HG02938 (cell line): ENCODE data around the gene CFAP100.

Source experiments
- ATAC-seq: cut with Tn5 transposase; IDR thresholded peaks from one replicate; pipeline ENCODE4 v1.9.1; 2021; ENCODE audit warnings: mild to moderate bottlenecking, moderate library complexity; ENCODE audit not compliant: unreplicated experiment

CFAP100 gene

DNA sequence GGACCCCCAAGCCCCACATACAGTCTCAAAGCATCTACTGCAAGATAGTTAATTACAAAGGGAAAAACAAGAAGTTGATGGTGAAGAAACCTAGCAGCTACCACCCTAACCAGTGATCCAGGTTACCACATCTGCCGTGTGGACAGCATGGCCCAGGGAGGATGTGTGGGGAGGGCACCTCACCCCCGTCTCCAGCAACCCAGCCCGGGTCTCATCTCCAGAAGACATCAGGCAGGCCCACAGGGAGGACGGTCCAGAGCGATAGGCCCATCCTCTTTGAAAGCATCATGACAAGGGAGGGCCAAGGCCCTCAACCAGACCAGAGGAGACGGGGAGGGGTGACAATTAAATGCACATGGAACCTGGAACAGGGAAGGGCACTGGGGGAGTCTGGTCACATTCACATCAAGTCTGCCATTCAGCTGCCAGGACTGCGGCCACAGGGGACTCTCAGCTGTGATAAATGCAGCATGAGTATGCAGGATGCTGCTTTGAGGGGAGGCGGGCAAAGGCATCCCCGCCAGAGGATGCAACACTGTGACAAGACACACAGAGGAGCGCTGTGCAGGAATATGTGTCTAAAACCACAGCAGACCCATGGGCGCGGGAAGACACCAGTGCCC lies 62.2 kb downstream of the CFAP100 start:
- no peak for ATAC-seq

DNA sequence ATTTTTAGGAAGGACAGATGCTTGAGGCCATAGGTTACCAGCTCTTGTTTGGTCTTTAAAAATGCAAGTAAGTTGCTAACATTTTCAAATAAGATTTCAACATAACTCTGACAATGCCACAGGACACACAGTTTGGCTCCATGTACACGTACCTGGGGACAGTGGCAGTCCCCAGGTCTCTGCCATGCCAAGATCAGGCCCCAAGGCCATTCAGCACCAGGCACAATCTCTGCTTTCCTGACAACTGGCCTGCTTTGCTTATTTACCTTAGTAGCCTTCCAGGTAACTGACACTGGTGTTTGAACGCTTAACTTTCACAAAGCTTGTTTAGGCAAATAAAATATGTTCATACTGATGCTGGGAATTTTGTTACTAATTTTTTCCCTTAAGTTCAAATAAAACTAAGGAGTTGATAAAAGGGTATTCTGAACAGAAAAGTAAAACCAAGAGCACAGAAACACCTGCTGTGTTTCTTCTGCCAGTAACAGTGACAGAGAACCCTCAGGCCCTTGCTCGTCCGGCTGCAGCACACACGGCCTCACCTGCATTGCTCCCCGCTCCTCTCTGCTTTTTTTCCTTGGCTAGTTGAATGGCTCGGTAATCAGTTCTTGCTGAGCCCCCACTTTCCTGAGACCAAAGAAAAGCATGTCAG lies 64.5 kb downstream of the CFAP100 start:
- no peak for ATAC-seq

GRCh38 chr3:126459763-126460127 lies 65.0 kb downstream of the CFAP100 start:
- no peak for ATAC-seq

DNA sequence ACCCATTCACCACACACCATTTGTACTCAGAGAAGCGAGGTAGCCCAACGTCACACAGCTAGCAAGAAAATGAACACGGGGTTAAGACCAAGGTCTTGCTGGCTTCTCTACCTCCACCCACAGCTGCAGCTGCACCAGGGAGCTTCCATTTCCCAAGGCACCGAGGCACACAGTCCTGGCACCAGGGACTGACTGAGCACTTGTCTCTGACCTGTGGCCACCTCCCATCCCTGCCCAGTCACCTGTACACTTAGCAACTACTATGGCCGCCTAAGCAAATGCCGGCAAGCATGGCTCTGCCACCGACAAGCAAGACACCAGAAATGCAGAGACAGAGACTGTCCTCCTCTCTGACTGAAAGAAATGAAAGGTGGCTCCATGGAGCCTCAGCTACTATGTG lies 65.7 kb downstream of the CFAP100 start:
- ATAC-seq = no peak

GRCh38 chr3:126461450-126462070 lies 66.9 kb downstream of the CFAP100 start:
- ATAC-seq = no peak

DNA sequence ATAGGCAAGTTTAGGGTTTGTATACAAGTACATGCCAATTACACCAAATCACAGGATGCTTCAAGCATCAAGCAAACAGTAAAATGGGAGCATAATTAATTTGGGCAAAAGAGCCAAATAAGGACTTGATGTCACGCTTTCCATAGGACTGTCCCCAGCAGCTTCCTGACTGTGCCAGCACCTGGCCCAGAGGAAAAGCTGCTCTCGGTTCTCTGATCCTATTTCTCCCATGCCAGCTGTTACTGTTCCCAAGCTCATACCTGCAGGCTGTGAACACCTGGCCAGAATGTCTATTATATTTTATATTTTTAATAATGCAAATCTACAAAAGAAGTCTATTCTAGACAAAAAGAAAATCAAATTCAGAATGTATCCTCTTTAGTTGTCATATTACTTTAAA lies 68.8 kb downstream of the CFAP100 start:
- ATAC-seq = no peak

DNA sequence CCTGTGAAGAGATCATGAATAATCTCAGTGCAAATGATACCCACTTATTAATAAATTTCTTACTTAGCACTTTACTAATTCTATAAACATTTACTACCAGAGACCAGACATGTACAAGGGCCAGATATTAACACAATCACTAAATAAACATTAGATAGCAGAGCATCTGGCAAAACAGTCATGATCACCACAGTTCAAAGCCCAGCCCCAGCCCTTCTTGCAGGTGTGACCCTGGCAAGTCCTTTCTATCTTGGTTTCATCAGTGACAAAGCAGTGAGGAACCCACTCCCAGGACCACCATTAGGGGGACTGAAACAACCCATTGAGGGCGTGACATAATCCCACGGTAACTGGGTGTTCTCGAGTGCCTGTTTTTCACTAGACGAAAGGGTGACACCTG lies 69.4 kb downstream of the CFAP100 start:
- no peak for ATAC-seq

- no peak for ATAC-seq
Measured at GRCh38 chr3:126464494-126464893, 69.8 kb downstream of the CFAP100 start.

DNA sequence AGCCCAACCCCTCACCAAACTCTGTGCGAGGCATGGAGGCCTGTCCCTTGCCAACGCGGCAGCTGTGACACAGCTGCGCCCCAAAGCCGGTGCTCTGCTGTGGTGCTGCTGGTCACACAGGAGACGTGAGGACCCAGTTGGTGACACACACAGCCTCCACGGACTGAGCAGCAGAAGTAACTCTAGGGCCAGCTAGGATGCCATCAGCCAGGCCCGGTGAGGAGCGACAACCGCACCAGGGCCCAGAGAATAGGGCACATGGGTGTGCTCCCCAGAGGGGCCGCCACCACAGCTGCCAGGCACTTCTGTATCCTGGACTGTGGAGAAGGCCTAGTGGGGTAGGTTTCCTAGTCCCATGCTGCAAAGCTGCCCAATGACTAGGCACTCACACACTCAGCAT lies 70.3 kb downstream of the CFAP100 start:
- no peak for ATAC-seq

DNA sequence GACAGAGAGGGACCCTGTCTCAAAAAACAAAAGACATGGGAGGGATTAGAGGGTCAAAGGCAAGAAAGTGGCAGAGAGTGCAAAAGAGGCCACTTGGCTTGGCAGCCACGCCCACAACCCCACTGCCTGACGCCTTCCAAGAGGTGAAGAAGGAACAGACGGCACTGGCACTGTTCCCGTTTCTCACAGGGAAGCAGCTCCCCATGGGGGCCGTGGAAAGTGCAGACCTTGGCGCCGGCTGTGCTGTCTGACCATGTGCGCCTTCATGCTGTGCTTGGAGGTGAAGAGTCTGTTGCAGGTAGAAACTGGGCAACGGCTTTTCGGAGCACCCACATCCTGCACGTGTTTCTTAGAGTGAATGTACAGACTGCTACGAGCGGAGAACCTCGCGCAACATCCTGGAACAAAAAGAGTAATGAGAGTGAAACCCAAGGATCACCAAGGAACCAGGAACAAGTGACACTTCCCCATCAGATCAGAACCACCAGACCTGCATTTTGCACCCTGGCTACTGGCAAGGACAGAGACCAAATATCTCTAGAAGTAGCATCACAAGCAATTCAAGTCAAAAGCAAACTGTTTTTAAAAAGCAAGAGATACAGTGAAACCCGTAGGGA lies 71.3 kb downstream of the CFAP100 start:
- ATAC-seq = no peak

GRCh38 chr3:126466886-126467610 lies 72.3 kb downstream of the CFAP100 start:
- no peak for ATAC-seq

DNA sequence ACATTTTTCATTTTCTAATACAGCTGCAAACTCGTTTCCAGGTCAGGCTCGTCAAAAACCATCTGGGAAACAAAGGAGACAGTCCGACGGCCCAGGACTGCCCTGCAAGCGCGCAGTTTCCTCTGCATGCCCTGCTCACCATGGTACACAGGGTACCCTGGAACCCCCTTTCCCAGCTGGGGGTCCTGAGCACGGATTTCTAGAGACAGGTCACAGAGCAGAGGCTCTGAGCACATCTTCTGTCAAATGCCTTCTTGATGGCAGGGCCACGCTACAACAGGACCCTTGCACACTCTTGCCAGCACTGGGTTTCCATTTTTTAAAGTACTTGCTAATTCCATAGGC lies 72.9 kb downstream of the CFAP100 start:
- no peak for ATAC-seq

DNA sequence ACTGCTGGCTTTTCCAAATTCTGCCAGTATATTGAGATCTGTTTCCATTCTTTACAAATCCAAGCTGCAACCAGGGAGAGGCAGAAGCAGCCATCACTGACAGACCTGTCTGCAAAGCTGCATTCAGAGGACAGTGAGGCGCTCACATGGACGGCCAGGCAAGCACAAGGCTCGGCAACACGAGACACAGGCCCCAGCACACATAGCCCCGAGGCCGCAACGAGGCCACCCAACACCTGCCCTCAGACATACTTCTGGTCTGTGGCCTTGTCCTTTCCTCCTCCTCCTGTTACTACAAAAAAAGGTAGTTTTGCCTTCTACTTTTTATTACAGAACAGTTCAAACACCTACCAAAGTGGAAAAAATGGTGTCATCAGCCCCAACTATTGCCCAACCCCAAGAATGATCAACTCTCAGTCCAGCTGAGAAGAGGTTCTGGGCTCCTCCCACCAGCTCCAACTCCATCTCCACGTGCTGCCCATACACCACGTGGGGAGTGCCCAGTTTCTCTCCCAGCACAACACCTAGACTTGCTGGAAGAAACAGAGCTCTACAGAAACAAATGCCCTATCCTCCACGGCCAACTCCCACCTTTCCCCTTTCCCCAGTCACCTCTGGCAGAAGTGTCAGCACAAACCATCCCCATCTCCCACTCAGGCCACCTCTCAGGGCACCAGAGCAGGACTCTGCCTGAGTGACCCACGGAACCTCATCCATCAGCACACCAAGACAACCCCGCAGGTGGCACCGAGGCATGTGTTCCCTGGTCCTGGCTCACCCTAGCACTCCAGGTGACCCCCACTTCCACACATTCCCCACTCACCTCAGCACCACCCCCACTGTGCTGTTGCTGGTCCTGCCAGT lies 73.6 kb downstream of the CFAP100 start:
- ATAC-seq = no peak

DNA sequence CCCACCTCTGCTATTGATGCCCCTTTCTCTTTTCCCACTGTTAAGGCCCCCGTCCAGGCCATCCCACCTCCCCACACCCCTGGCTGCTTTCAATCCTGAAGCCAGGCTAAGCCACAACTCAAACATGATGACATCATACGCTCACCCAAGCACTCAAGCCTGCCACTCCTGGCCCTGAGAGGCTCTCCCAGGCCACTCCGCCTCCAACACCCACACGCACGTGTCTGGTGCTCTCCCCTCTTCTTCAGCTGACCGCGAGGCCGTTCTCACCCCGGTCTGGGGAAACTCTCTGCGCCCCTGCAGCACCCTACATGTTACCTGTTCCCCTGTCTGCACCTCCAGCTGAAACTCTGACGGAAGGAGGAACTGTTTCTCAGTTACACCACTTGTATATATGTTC lies 74.8 kb downstream of the CFAP100 start:
- no peak for ATAC-seq

GRCh38 chr3:126472277-126473006 lies 77.7 kb downstream of the CFAP100 start:
- no peak for ATAC-seq

GRCh38 chr3:126473292-126474168 lies 78.8 kb downstream of the CFAP100 start:
- ATAC-seq = no peak

GRCh38 chr3:126474498-126475412 lies 80.0 kb downstream of the CFAP100 start:
- ATAC-seq = peak; percentile 36
